ENCODE results near the gene DCUN1D3. TPM values are rescaled to one million over a fixed set of nuclear protein-coding genes. Genes with fewer than 3 reads are reported as not detected.

The DCUN1D3 gene
- total RNA-seq, 1 experiment from 2014 or later, result 16.4 TPM

GRCh38 chr16:20944861-20945574, 44.9 kb upstream of the DCUN1D3 start:
- ATAC-seq, result no peak; the same call in 1 of the 2 replicates

More at GRCh38 chr16:20944861-20945574, 44.9 kb upstream of the DCUN1D3 start:
- Histone ChIP-seq H3K79me2 (ENCODE audit: insufficient read depth, low read length) (no peaks in the 10 kb centered on the region), H3K27ac (ENCODE audit: low read depth, low read length) (no peak overlapping the region), H3K9me3 (ENCODE audit: control insufficient read depth in 1 of 2, insufficient read depth in 1 of 2, low read depth in 1 of 2, low read length in 2 of 2) (no peaks in the 10 kb centered on the region), H3K4me2 (ENCODE audit: low read length) (no peak overlapping the region), H3K4me1 (ENCODE audit: control insufficient read depth in 1 of 2, insufficient read depth in 2 of 2, low read length in 2 of 2) (no peaks in the 10 kb centered on the region), H2AFZ (ENCODE audit: low read depth, low read length, poor library complexity, severe bottlenecking) (no peak overlapping the region), H4K20me1 (ENCODE audit: insufficient read depth) (no peaks in the 10 kb centered on the region), H3K9me2 (ENCODE audit: insufficient read depth) (no peaks in the 10 kb centered on the region), H3K4me3 (replicated peaks in 1 of 2; ENCODE audit: low read depth in 1 of 2, low read length in 2 of 2) (no peak overlapping the region), H3K27me3 (ENCODE audit: insufficient read depth, low read length) (no peaks in the 10 kb centered on the region), H3K9ac (ENCODE audit: low read length) (no peak overlapping the region), H3K36me3 (ENCODE audit: control insufficient read depth in 1 of 2, insufficient read depth in 2 of 2, low read length in 2 of 2) (no peaks in the 10 kb centered on the region)
- no peak for DNase-seq (ENCODE audit: low read depth, low spot score)
- TF ChIP-seq MAX (IDR thresholded peaks at IDR 0.05) (no peak), YY1 (IDR thresholded peaks at IDR 0.05; ENCODE audit: extremely low read depth, insufficient replicate concordance, low read depth, low read length) (no peak), CTCF (IDR thresholded peaks at IDR 0.05 in 2 of 3, conservative IDR thresholded peaks at IDR 0.05 in 1 of 3; ENCODE audit: borderline replicate concordance in 1 of 3, insufficient read depth in 1 of 3, low read depth in 2 of 3, low read length in 2 of 3) (no peak), FOSL1 (IDR thresholded peaks at IDR 0.05; ENCODE audit: low read depth) (no peak), POLR2A (IDR thresholded peaks at IDR 0.05; ENCODE audit: borderline replicate concordance, extremely low read depth, insufficient read depth, insufficient read length) (no peak), SRF (IDR thresholded peaks at IDR 0.05; ENCODE audit: low read depth) (no peak), SP1 (IDR thresholded peaks at IDR 0.05; ENCODE audit: low read depth) (no peak), RAD21 (IDR thresholded peaks at IDR 0.05; ENCODE audit: low read depth) (peak; percentile 44; the same call in 1 of the 2 replicates)
- intact Hi-C loops (cut with micrococcal nuclease), result no loop called here
- ChIA-PET RAD21 (ENCODE audit: low non-redundant PET in 1 of 2, low total read pairs in 2 of 2, uncharacterized antibody in 2 of 2, unreplicated experiment in 2 of 2) (no interaction called here), POLR2A (no interaction called here), CTCF (interaction anchor here (1.0 kb wide), 1 partner anchor 95 kb away, joined by 5 read pairs; no protein-coding TSS in a partner anchor)
- no TSS peak for BruUV-seq (replicated peaks)
